ENCODE results near the gene CRYL1.

DNA sequence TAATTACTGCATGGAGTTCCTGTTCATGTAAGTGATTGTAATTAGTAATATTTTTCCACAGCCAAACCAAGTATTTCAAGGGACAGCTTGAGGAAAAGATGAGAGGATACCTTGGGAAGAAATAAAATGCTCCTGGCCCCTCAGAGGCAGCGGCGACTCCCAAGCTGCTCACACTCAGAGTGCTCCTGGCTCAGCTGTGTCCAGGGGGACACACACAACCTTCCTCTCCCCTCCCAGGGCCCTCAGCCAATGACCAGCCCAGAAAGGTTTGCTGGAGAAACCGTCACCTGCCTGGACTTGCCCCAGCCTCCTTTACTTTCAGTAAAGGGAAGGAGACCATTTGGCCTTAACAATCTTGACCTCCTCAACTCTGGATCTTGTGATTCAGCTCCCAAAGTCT lies 51.1 kb downstream of the CRYL1 start:
- TF ChIP-seq POLR2AphosphoS5 (IDR thresholded peaks at IDR 0.05; ENCODE audit: low read depth, low read length) (no peak), POLR2A (IDR thresholded peaks at IDR 0.05; ENCODE audit: low read depth, low read length) (no peak), TAF1 (IDR thresholded peaks at IDR 0.05; ENCODE audit: low read depth, low read length) (no peak), POU2F2 (IDR thresholded peaks at IDR 0.05; ENCODE audit: low read depth, low read length) (no peak), SPI1 (IDR thresholded peaks at IDR 0.05; ENCODE audit: low read depth, low read length) (no peak)
